ENCODE data around the gene MAGI1. TPM values are rescaled to one million over a fixed set of nuclear protein-coding genes. Genes with fewer than 3 reads are reported as not detected.

The MAGI1 gene
- total RNA-seq, 4 donors from 2014 or later: 49.5 to 72.1 (median 67.6) TPM

GRCh38 chr3:65348398-65348995 is 690.2 kb downstream of the MAGI1 start:
- Histone ChIP-seq H3K9me3 (no peaks in the 10 kb centered on the region), H3K27ac (no peak overlapping the region), H3K4me3 (no peak overlapping the region), H3K27me3 (no peaks in the 10 kb centered on the region), H3K36me3 (no peaks in the 10 kb centered on the region), H3K4me1 (peaks cover 0 to 10% (median 0%) of the 10 kb centered on the region in 4 donors)
- DNase-seq: no peak
- TF ChIP-seq POLR2A (IDR thresholded peaks at IDR 0.05): no peak
- TF ChIP-seq CTCF (IDR thresholded peaks at IDR 0.05): no peak

- H3K36me3 ChIP-seq: no peaks in the 10 kb centered on the region
- no peak for DNase-seq
- no peak overlapping the region for H3K27ac ChIP-seq
- H3K27me3 ChIP-seq: no peaks in the 10 kb centered on the region
- no peaks in the 10 kb centered on the region for H3K9me3 ChIP-seq
- H3K4me3 ChIP-seq: no peak overlapping the region
- peaks cover 0 to 10% (median 0%) of the 10 kb centered on the region in 4 donors for H3K4me1 ChIP-seq
- no peak for TF ChIP-seq POLR2A (IDR thresholded peaks at IDR 0.05)
- no peak for TF ChIP-seq CTCF (IDR thresholded peaks at IDR 0.05)
These were observed 691.6 kb downstream of the MAGI1 start for GRCh38 chr3:65347166-65347565.

- Histone ChIP-seq H3K4me3 (no peak overlapping the region), H3K4me1 (no peaks in the 10 kb centered on the region), H3K27me3 (no peaks in the 10 kb centered on the region), H3K9me3 (no peaks in the 10 kb centered on the region), H3K36me3 (no peaks in the 10 kb centered on the region), H3K27ac (no peak overlapping the region)
- TF ChIP-seq CTCF (IDR thresholded peaks at IDR 0.05) (no peak), POLR2A (IDR thresholded peaks at IDR 0.05) (no peak)
- no peak for DNase-seq
These were observed 693.9 kb downstream of the MAGI1 start for GRCh38 chr3:65344846-65345245.

GRCh38 chr3:65344444-65344843 is 694.3 kb downstream of the MAGI1 start:
- no peak for TF ChIP-seq POLR2A (IDR thresholded peaks at IDR 0.05)
- TF ChIP-seq CTCF (IDR thresholded peaks at IDR 0.05): no peak
- Histone ChIP-seq H3K4me3 (no peak overlapping the region), H3K4me1 (no peaks in the 10 kb centered on the region), H3K27me3 (no peaks in the 10 kb centered on the region), H3K36me3 (no peaks in the 10 kb centered on the region), H3K9me3 (no peaks in the 10 kb centered on the region), H3K27ac (no peak overlapping the region)
- no peak for DNase-seq

- no peaks in the 10 kb centered on the region for H3K9me3 ChIP-seq
- no peaks in the 10 kb centered on the region for H3K27me3 ChIP-seq
- DNase-seq: no peak
- no peaks in the 10 kb centered on the region for H3K4me1 ChIP-seq
- no peak overlapping the region for H3K4me3 ChIP-seq
- TF ChIP-seq CTCF (IDR thresholded peaks at IDR 0.05) (no peak), POLR2A (IDR thresholded peaks at IDR 0.05) (no peak)
- H3K27ac ChIP-seq: no peak overlapping the region
- H3K36me3 ChIP-seq: no peaks in the 10 kb centered on the region
These were observed 695.0 kb downstream of the MAGI1 start for GRCh38 chr3:65343736-65344135.

- H3K4me3 ChIP-seq: no peak overlapping the region
- no peak for TF ChIP-seq POLR2A (IDR thresholded peaks at IDR 0.05)
- H3K27ac ChIP-seq: no peak overlapping the region
- H3K36me3 ChIP-seq: no peaks in the 10 kb centered on the region
- DNase-seq: no peak
- H3K9me3 ChIP-seq: no peaks in the 10 kb centered on the region
- H3K4me1 ChIP-seq: no peaks in the 10 kb centered on the region
- no peaks in the 10 kb centered on the region for H3K27me3 ChIP-seq
These were observed 695.7 kb downstream of the MAGI1 start for GRCh38 chr3:65343026-65343425.
